HL-60 (cell line): Measurements from ENCODE around the gene BIRC6.

Source experiments
- CTCF ChIP-seq: IDR thresholded peaks from one replicate; pipeline ENCODE4 v1.5.1; 2011; ENCODE audit warnings: low read length, control low read depth, inconsistent platforms; ENCODE audit not compliant: insufficient read depth
- REST ChIP-seq: IDR thresholded peaks from 2 replicates; pipeline ENCODE4 v1.6.1; 2012; ENCODE audit warnings: low read depth; ENCODE audit not compliant: insufficient replicate concordance

DNA sequence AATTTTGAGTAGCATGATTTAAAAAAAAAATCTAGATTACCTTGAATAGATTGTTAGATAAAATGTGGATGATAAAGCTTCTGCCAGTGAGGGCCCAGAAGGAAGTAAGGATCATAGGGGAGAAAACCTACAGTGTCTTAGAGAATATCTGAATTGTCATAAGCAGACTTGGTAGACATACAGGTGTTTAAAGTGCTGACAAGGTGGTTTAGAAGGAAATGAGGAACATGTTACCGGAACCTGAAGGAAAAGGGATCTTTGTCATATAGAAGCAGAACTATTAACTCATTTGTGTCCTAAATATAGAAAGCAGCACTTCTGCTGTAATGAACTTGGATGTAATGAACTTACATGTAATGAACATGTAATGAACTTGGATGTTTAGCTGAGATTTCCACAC, 176.1 kb downstream of the BIRC6 start:
- TF ChIP-seq REST (no peak), CTCF (no peak)
